ENCODE data around the gene IPO9. TPM values are rescaled to one million over a fixed set of nuclear protein-coding genes. Genes with fewer than 3 reads are reported as not detected.

Gene IPO9
- 22.3 to 43.2 TPM (median 41.1 TPM) in 5 replicates for total RNA-seq (2022; extraction: Qiagen RNA extraction; ENCODE audit: low read depth)

DNA sequence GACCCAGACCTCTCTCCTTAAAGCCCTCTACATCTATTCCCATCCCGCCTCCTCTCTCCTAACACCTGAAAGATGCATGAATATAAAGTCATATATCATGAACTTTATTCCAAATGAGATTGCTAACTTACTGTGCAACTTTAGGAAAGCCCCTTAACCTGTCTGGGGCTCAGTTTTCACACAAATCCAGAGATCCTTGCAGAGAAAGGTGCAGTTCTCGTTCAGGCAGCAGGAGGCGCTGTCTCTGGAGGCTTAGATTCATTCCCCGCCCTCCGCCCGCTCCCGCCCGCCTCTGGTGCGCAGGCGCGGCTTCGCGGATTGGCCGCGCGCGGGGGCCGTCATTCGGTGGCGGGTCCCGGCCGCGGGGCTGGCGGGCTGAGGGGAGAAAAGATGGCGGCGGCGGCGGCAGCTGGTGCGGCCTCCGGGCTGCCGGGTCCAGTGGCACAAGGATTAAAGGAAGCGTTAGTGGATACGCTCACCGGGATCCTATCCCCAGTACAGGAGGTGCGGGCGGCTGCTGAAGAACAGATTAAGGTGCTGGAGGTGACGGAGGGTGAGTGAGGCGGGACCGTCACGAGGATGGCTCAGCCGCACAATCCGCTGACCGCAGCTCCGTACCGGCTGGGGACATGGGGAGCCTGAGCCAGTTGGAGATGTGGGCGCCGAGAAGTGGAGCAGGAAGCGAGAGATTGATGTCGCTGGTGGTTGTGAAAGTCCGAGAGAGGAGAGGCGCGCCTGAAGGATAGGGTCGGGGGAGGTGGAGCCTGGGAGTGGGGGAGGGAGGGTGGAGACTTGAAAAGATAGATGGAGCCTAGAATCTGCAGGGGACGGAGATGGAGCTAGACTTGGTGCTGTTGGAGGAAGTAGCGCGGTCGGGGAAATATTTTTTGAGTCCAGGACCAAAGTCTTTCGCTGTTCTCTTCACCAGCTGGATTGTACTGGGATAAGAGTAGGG, at the start of gene IPO9:
Gene IPO9 (plus strand): TSS at position 338 of the 955 bp plus-strand sequence. CDS start 53 bp downstream, at position 391.

DNA sequence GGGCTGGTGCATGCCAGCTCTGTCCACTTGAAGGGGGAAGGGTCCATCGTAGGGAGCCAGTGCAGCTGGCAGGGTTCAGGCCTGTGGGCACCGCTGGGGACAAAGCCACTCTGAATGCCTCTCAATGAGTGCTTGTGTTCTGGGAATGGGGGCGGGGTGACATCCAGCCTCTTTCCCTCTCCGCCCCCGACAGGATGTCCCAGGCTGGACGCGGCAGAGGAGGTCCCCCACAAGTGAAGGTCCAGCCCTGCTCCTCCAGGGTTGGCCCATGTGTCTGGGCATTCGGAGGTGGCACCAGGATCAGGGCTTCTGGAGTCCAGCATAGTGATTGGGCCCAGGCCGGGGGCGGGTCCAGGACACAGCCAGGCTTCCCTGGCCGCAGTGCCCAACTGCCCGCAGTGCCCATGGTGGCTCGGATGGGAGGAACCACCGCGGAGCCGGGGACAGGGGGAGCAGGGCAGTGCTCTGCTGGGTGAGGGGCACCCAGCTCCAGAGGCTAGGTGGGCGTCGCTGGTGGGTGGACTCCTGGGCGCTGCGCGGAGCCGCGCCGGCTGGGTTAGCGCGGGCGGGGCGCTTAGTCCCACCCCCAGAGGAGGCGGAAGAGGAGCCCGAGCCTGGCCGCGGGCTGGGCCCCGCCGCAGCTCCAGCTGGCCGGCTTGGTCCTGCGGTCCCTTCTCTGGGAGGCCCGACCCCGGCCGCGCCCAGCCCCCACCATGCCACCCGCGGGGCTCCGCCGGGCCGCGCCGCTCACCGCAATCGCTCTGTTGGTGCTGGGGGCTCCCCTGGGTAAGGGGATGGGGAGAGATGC, 59.5 kb downstream of the IPO9 start, which contains the start of gene SHISA4:
Gene SHISA4 (plus strand): TSS at position 617 of the 808 bp plus-strand sequence. CDS start 97 bp downstream, at position 714.

Other genes starting within 250 kb of the IPO9 start
- gene SHISA4, start 59.7 kb downstream of the IPO9 start, total RNA-seq (2022; extraction: Qiagen RNA extraction; ENCODE audit: low read depth) = 9.9 to 20.3 TPM (median 17.3 TPM) in 5 replicates
- not detected in 5 replicates for gene LMOD1, start 117.4 kb downstream of the IPO9 start, total RNA-seq (2022; extraction: Qiagen RNA extraction; ENCODE audit: low read depth)
- 91.0 to 150 TPM (median 102 TPM) in 5 replicates for gene TIMM17A, start 126.3 kb downstream of the IPO9 start, total RNA-seq (2022; extraction: Qiagen RNA extraction; ENCODE audit: low read depth)
- 82.5 to 93.7 TPM (median 89.1 TPM) in 5 replicates for gene RNPEP, start 153.5 kb downstream of the IPO9 start, total RNA-seq (2022; extraction: Qiagen RNA extraction; ENCODE audit: low read depth)
- gene ELF3, start 181.4 kb downstream of the IPO9 start, total RNA-seq (2022; extraction: Qiagen RNA extraction; ENCODE audit: low read depth) = 234 to 285 TPM (median 265 TPM) in 5 replicates

Data from A549 treated with CpdA at 1 μM for 4 hours (cell line).